ENCODE data around the gene RGL1.

- TF ChIP-seq ZBTB33 (IDR thresholded peaks at IDR 0.05; ENCODE audit: extremely low read depth, insufficient replicate concordance, low read length) = no peak
- no peak for TF ChIP-seq CTCF (IDR thresholded peaks at IDR 0.05 in 2 of 3, conservative IDR thresholded peaks at IDR 0.05 in 1 of 3; ENCODE audit: borderline replicate concordance in 1 of 3, insufficient read depth in 1 of 3, low read depth in 2 of 3, low read length in 2 of 3)
- TF ChIP-seq TCF7L2 (IDR thresholded peaks at IDR 0.05; ENCODE audit: borderline replicate concordance, extremely low read depth, insufficient read depth, insufficient read length) = no peak
- no peak for TF ChIP-seq EZH2 (IDR thresholded peaks at IDR 0.05)
- TF ChIP-seq SRF (IDR thresholded peaks at IDR 0.05; ENCODE audit: low read depth) = no peak
- TF ChIP-seq POLR2A (IDR thresholded peaks at IDR 0.05; ENCODE audit: borderline replicate concordance, extremely low read depth, insufficient read depth, insufficient read length) = no peak
- TF ChIP-seq REST (IDR thresholded peaks at IDR 0.05; ENCODE audit: low read depth) = no peak
- TF ChIP-seq YY1 (IDR thresholded peaks at IDR 0.05; ENCODE audit: extremely low read depth, insufficient replicate concordance, low read depth, low read length) = no peak
- TF ChIP-seq ATF3 (IDR thresholded peaks at IDR 0.05) = no peak
- no peak for TF ChIP-seq MAX (IDR thresholded peaks at IDR 0.05)
- no peak for TF ChIP-seq ZNF274 (IDR thresholded peaks at IDR 0.05; ENCODE audit: low read depth, low read length)
- no peak for TF ChIP-seq EZH2phosphoT487 (IDR thresholded peaks at IDR 0.05; ENCODE audit: borderline replicate concordance)
- TF ChIP-seq CEBPB (IDR thresholded peaks at IDR 0.05; ENCODE audit: low read depth) = no peak
- no peak for TF ChIP-seq RAD21 (IDR thresholded peaks at IDR 0.05; ENCODE audit: low read depth)
Observed at GRCh38 chr1:183916574-183916973, 111.7 kb downstream of the RGL1 start.
